Measurements from ENCODE around the gene MINDY1. TPM values are rescaled to one million over a fixed set of nuclear protein-coding genes. Genes with fewer than 3 reads are reported as not detected.
A peak's percentile ranks its signal among the peaks of the same experiment; 100 is the strongest.

The MINDY1 gene, protein sequence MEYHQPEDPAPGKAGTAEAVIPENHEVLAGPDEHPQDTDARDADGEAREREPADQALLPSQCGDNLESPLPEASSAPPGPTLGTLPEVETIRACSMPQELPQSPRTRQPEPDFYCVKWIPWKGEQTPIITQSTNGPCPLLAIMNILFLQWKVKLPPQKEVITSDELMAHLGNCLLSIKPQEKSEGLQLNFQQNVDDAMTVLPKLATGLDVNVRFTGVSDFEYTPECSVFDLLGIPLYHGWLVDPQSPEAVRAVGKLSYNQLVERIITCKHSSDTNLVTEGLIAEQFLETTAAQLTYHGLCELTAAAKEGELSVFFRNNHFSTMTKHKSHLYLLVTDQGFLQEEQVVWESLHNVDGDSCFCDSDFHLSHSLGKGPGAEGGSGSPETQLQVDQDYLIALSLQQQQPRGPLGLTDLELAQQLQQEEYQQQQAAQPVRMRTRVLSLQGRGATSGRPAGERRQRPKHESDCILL
- 8.9 and 10.7 TPM in 2 replicates for total RNA-seq

DNA sequence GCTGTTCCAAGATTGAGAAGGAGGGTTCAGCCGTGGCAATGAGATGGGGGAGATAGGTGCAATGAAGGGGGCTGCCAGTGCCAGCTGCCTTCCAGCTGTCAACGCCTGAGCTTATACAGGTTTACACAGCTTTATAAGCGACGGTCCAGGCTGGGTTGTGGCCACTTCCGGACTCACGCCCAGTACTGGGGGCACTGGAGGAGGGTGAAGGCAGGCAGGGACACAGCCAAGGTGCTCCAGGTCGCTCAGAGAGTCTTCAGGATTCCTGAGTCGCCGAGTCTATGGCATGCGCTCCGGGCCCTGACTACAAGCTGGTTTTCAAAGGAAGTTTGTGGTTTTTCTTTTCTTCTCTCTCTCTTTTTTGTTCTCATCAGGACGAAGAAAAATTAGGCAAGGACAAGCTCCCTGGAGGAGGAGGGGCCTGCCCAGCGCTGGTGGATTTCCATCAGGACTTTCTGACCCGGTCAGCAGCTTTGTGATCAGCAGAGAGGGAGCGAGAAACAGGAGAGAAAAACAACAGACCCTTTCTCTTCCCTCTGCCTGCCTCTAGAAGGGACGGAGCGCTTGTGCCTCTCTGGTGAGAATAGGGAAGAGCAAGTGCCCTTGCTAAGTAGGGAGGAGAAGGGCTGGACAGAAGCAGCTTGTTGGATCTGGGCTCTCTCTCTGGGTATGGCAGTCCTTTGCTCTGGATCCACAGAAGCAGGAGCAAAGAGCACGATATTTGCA lies at the start of gene MINDY1:
Gene MINDY1 (minus strand): TSS at position 576 of the 726 bp plus-strand sequence. CDS start 4,285 bp downstream, outside the sequence.
- Mint-ChIP-seq H3K27ac (peak within 1 kb of the TSS; percentile 93), H3K27me3 (no peaks in the 10 kb centered on the region), H3K9me3 (no peaks in the 10 kb centered on the region), H3K4me1 (peaks cover 68% of the 10 kb centered on the region), H3K4me3 (peak within 1 kb of the TSS; percentile 98), H3K36me3 (ENCODE audit: low read depth) (peaks cover 16% of the 10 kb centered on the region)
- intact Hi-C loops (cut with micrococcal nuclease), result loop anchor here (5.0 to 10.0 kb wide), 4 partner anchors 151 to 606 kb away; partner anchors contain the start of genes PSMD4, SNX27 and TNFAIP8L2
- CTCF ChIA-PET, result interaction anchor here (0.6 to 2.6 kb wide), 7 partner anchors 8 to 447 kb away, joined by 3 to 19 read pairs (median 4); no protein-coding TSS in a partner anchor
- POLR2A ChIA-PET, result interaction anchor here (1.0 to 1.9 kb wide), 11 partner anchors 10 to 643 kb away, joined by 3 to 8 read pairs (median 4); partner anchors contain the start of genes C1orf56, CDC42SE1, CERS2 and GABPB2
- ATAC-seq (ENCODE audit: low read depth), result peak; percentile 43
- no peak for TF ChIP-seq CTCF (IDR thresholded peaks at IDR 0.05)
- peak; percentile 29 for DNase-seq

GRCh38 chr1:151056149-151056548 lies 49.4 kb upstream of the MINDY1 start:
- peaks cover 65% of the 10 kb centered on the region for H3K4me1 Mint-ChIP-seq
- H3K4me3 Mint-ChIP-seq, result peak overlapping the region; percentile 98
- ChIA-PET CTCF (no interaction called here), POLR2A (interaction anchor here (1.0 to 7.2 kb wide), 4 partner anchors 9 to 50 kb away, joined by 3 to 98 read pairs (median 34); partner anchors contain the start of genes C1orf56, GABPB2 and MINDY1)
- TF ChIP-seq CTCF (IDR thresholded peaks at IDR 0.05), result no peak
- no peaks in the 10 kb centered on the region for H3K9me3 Mint-ChIP-seq
- DNase-seq (no peak), ATAC-seq (ENCODE audit: low read depth) (no peak)
- intact Hi-C loops (cut with micrococcal nuclease), result loop anchor here (5.0 kb wide), 1 partner anchor 129 kb away; the partner anchor contains the start of gene SETDB1
- H3K36me3 Mint-ChIP-seq (ENCODE audit: low read depth), result peaks cover 78% of the 10 kb centered on the region
- H3K27ac Mint-ChIP-seq, result peak overlapping the region; percentile 93
- no peaks in the 10 kb centered on the region for H3K27me3 Mint-ChIP-seq

DNA sequence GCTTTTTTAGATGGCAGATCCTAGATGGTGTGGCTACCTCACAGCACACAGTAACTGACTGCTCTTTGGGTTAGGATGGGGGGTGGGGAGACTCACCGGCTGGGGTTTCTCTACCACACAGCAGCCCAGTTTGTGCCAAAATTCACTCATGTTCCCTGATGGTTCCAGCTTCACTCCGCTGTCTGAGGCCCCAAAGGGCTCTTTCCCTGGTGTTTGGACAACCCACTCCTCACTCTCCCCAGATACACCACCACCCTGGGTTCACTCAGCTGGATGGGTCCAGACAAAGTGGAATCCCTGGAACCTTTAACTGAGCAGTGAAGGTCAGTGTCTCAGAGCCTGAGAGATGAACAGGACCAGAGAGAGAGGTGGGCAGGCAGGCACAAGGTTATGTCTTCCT lies 48.9 kb upstream of the MINDY1 start:
- H3K4me3 Mint-ChIP-seq, result peak overlapping the region; percentile 98
- no peaks in the 10 kb centered on the region for H3K9me3 Mint-ChIP-seq
- CTCF ChIA-PET, result interaction anchor here (1.0 kb wide), 1 partner anchor 31 kb away, joined by 3 read pairs; no protein-coding TSS in a partner anchor
- peaks cover 62% of the 10 kb centered on the region for H3K4me1 Mint-ChIP-seq
- POLR2A ChIA-PET, result interaction anchor here (0.6 to 7.2 kb wide), 5 partner anchors 9 to 274 kb away, joined by 4 to 98 read pairs (median 6); partner anchors contain the start of genes C1orf56 and GABPB2
- DNase-seq (no peak), ATAC-seq (ENCODE audit: low read depth) (no peak)
- H3K27ac Mint-ChIP-seq, result peak overlapping the region; percentile 93
- H3K36me3 Mint-ChIP-seq (ENCODE audit: low read depth), result peaks cover 80% of the 10 kb centered on the region
- H3K27me3 Mint-ChIP-seq, result no peaks in the 10 kb centered on the region
- TF ChIP-seq CTCF (IDR thresholded peaks at IDR 0.05), result no peak
- intact Hi-C loops (cut with micrococcal nuclease), result loop anchor here (5.0 kb wide), 1 partner anchor 128 kb away; the partner anchor contains the start of gene SETDB1

- Mint-ChIP-seq H3K4me3 (peak overlapping the region; percentile 98), H3K9me3 (no peaks in the 10 kb centered on the region), H3K4me1 (peaks cover 58% of the 10 kb centered on the region), H3K36me3 (ENCODE audit: low read depth) (peaks cover 81% of the 10 kb centered on the region), H3K27me3 (no peaks in the 10 kb centered on the region), H3K27ac (peak overlapping the region; percentile 93)
- ATAC-seq (ENCODE audit: low read depth) (no peak), DNase-seq (no peak)
- POLR2A ChIA-PET, result interaction anchor here (0.5 to 6.8 kb wide), 4 partner anchors 8 to 274 kb away, joined by 3 to 63 read pairs (median 4); partner anchors contain the start of genes C1orf56 and GABPB2
- intact Hi-C loops (cut with micrococcal nuclease), result loop anchor here (5.0 kb wide), 1 partner anchor 128 kb away; the partner anchor contains the start of gene SETDB1
- TF ChIP-seq CTCF (IDR thresholded peaks at IDR 0.05), result no peak
- CTCF ChIA-PET, result interaction anchor here (1.0 kb wide), 1 partner anchor 31 kb away, joined by 3 read pairs; no protein-coding TSS in a partner anchor
Observed at GRCh38 chr1:151054971-151055547, 48.4 kb upstream of the MINDY1 start.

Measured in activated B cell treated with CpG ODN at 0.5 μM for 24 hours (primary cell).